MM.1S (cell line): ENCODE data around the gene ARHGEF38.

Experiments
- EZH2 ChIP-seq: fragments of 300-600 bp; sonication (generic); optimal IDR thresholded peaks from 2 replicates; pipeline ENCODE3; 2017; ENCODE audit warnings: low read depth, mild to moderate bottlenecking, antibody characterized with exemption, low read length, mixed read lengths
- TF ChIP-seq, protein P1 (sequence below): fragments of 300-600 bp; sonication (generic); IDR thresholded peaks from 2 replicates; pipeline ENCODE4 v1.5.1; 2016; ENCODE audit warnings: antibody characterized with exemption, low read length, mixed read lengths

DNA sequence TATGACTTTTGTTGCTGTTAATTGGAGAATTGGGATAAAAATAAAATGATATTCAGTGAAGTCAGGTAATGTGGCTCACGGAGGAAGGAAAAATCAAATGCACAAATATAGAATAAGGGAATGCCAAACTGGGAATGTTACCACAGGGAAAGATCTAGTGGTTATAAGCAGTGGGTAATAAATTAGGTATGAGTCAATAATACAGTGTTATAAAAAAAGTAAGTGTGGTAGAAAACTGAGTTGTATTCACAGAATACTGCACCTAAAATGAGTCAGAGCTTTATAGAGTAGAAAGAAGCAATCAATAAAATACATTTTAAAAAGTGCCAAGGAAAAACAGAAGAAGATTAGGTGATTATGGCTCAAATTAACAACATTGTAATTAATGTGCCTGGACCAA is 121.6 kb downstream of the ARHGEF38 start:
- TF ChIP-seq, protein P1, sequence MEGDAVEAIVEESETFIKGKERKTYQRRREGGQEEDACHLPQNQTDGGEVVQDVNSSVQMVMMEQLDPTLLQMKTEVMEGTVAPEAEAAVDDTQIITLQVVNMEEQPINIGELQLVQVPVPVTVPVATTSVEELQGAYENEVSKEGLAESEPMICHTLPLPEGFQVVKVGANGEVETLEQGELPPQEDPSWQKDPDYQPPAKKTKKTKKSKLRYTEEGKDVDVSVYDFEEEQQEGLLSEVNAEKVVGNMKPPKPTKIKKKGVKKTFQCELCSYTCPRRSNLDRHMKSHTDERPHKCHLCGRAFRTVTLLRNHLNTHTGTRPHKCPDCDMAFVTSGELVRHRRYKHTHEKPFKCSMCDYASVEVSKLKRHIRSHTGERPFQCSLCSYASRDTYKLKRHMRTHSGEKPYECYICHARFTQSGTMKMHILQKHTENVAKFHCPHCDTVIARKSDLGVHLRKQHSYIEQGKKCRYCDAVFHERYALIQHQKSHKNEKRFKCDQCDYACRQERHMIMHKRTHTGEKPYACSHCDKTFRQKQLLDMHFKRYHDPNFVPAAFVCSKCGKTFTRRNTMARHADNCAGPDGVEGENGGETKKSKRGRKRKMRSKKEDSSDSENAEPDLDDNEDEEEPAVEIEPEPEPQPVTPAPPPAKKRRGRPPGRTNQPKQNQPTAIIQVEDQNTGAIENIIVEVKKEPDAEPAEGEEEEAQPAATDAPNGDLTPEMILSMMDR, result no peak
- TF ChIP-seq EZH2, result no peak
